Activated CD4-positive, alpha-beta T cell treated with anti-CD3 and anti-CD28 coated beads, Interleukin-2, Interleukin-4, amounts not matched to agents 100 ng/mL and 50 ng/mL, durations not matched to agents 16 hours and 8 hours (primary cell): Measurements from ENCODE around the gene GCNT4.

Experiments
- DNase-seq: peaks from one replicate; pipeline ENCODE4 v3.0.0-alpha.2; 2020; ENCODE audit warnings: low spot score

GCNT4 gene

GRCh38 chr5:75017971-75018370 lies 34.4 kb downstream of the GCNT4 start:
- no peak for DNase-seq

GRCh38 chr5:75016896-75017295 lies 35.5 kb downstream of the GCNT4 start:
- DNase-seq = no peak

DNA sequence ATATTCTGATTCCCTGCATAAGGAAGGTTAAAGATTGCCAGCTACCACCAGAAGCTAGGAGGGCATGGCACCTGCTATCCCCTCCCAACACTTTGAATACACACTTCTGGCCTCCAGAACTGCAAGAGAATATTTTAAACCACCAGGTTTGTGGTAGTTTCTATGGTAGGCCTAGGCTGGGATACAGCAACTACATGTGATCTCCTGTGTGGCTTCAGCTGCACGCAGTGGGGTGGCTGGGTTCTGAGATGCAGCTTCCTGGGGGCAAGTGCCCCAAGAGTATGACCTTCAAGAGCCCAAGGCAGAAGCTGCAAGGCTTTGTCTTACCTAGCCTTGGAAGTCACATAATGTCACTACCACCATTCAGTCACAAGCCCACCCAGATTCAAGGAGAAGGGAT lies 39.6 kb downstream of the GCNT4 start:
- no peak for DNase-seq

GRCh38 chr5:75010838-75011237 lies 41.5 kb downstream of the GCNT4 start:
- no peak for DNase-seq

DNA sequence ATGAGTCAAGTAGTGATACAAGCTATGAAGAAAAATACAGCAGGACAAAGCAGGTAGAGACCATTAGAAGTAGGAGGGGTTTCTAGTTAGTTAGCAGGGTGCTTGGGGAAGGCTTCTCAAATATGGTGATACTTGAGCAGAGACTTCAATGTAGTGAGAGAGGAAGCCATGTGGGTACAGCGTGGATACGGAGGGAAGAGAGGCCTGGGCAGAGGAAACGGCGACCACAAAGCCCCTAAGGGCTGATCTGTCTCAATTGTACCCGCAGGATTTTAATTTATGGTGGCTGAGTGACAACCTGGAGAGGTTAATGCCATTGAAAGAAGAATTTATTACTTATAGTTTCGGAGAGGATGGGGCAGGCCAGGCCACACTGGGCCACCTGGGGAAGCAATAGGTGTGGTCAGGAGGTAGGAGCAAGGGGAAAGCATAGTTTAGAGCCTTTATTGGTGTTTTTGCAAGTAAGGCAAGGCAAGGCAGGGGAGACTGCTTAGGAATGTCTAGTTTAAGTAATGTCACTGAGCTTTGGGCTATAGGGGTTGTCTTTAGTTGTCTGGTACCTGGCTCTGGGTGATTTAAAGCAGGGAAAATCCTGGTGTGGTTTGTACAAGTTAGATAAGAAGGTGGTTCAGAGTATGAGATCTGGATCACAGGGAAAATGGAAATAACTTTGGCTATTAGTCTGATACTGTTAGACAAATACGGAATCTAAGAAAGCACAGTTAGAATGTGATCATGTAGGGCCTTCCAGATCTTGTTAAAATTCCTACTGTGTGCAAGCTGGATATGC lies 42.6 kb downstream of the GCNT4 start:
- DNase-seq = no peak

DNA sequence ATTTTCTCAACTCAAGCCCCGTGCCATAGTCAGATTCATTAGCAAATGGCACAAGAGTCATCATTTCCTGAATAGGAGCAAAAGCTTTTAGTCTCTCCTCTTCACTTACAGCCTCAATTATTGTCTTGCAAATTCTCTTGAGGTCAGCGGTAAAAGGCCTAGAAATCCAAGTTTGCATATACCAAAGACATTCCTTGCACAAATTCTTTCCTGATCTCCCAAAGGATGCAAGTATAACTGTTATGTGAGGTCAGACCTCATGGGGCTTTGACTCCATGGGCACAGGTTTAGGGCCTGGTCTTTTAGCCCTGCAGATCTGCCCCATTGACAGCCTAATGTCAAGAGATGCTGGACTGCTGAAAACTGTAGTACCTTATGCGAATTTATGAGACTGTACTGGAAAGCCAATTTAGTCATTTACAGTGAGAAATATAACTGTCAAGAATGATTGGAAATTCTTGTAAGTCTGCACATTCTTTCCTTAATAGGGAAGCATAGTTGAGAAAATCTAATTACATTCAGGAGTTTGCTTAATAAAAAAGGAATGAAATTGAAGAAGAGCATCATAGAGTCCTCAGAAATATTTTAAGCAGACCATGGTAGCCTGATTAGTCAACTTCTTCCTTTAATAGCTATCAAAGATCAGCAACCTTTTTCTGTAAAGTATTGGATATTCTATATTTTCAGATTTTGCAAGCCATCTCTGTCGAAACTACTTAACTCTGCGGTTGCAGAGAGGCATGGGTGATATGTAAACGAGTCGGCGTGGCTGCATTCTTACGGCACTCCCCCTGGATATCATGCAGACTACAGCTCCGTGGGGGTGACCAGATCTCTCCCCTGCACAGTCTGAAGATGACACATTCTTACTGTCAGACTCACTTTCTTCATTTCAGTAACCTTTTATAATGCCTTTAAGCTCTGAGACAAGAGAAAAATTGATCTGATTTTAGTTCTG lies 45.2 kb downstream of the GCNT4 start:
- DNase-seq = no peak

DNA sequence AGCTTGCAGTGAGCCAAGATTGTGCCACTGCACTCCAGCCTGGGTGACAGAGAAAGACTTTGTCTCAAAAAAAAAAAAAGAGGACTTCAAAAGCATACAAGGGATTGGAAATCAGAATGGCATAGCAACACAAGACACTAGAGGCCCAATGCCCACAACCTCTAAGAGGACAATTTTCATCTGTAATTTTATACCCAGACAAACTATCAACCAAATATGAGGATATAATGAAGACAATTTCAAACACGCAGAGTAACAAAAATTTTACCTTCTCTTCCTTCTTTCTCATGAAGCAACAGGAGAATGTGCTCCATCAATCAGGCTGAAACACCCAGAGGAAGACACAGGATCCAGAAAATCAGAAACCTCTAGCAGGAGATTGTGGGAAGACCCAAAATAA lies 46.8 kb downstream of the GCNT4 start:
- no peak for DNase-seq
